HG03196 (cell line): ENCODE data around the gene DLG4.
"Not testable (repeated sequence)": the region's sequence is repeated elsewhere in the genome, so short reads cannot be mapped to it uniquely, and the experiment has no call there.

ENCODE experiments used
- ATAC-seq: cut with Tn5 transposase; IDR thresholded peaks from one replicate; pipeline ENCODE4 v1.9.1; 2021; ENCODE audit not compliant: unreplicated experiment

The DLG4 gene

GRCh38 chr17:7190276-7190917, 29.2 kb downstream of the DLG4 start:
- no peak for ATAC-seq

DNA sequence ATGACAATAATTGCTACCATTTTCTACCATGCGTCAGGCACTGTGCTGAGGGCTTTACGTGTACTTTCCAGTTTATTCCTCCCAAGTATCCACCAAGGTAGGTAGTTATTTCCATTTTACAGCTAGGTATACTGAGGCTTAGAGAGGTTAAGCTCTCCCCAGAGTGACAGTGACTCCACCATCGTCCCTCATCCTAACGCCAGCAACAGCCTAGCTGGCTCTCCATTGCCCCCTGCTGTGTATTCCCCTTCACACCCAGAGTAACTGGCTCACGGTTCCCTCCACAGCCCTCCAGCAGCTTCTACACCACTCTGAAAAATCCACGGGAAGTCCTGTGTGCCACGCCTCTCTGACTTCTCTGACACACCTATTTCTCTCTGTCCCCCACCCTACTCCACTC, 33.4 kb downstream of the DLG4 start:
- no peak for ATAC-seq

- ATAC-seq: no peak
Observed at GRCh38 chr17:7184647-7185046, 35.0 kb downstream of the DLG4 start.

DNA sequence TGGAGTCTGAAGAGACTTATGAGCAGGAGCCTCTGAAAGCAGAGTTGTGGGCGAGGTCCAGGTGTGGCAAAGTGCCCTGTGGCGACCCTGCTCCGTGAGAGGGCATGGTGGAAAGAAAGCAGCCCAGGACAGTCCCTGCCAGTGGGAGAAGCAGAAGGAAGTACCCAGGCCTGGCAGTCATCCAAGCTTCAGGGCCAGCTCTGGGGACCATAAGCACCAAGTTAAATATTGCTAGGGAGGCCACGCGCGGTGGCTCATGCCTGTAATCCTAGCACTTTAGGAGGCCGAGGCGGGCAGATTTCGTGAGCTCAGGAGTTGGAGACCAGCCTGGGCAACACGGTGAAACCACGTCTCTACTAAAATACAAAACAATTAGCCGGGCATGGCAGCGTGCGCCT, 35.5 kb downstream of the DLG4 start:
- ATAC-seq: no peak

DNA sequence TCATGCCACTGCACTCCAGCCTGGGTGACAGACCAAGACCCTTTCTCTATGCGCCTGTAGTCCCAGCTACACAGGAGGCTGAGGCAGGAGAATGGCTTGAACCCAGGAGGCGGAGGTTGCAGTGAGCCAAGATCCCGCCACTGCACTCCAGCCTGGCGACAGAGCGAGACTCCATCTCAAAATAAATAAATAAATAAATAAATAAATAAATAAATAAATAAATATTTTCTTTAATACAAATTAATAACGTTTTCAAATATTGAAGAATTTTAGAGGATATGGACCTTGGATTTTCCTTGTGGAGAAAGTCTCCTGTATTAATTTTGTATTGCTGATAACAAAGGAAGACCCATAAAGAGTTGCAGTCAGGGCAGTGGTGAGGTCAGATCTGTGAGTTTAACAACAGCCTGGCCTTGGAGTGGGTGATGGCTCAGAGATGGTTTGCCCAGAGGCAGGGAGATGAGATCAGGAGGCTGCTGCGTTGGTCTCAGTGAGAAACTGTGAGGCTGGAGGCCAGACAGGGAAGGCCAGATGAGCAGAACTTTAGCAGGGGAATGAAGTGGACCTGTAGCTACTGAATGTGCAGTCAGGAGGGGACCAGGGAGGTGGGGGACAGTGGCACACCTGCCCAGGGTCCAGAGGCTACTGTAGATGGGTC, 36.1 kb downstream of the DLG4 start:
- ATAC-seq: no peak

DNA sequence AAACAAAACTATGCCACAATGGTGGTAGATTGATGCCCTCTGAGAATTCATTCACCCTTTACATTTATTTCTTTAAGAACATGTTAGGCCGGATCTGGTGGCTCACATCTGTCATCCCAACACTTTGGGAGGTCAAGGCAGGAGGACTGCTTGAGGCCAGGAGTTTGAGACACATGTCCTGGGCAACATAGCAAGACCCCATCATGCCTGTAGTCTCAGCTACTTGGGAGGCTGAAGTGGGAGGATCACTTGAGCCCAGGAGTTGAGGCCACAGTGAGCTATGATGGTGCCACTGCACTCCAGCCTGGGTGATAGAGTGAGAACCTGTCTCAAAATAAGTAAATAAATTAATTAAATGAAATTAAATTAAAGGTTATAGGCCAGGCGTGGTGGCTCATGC, 37.5 kb downstream of the DLG4 start:
- not testable (repeated sequence) for ATAC-seq

DNA sequence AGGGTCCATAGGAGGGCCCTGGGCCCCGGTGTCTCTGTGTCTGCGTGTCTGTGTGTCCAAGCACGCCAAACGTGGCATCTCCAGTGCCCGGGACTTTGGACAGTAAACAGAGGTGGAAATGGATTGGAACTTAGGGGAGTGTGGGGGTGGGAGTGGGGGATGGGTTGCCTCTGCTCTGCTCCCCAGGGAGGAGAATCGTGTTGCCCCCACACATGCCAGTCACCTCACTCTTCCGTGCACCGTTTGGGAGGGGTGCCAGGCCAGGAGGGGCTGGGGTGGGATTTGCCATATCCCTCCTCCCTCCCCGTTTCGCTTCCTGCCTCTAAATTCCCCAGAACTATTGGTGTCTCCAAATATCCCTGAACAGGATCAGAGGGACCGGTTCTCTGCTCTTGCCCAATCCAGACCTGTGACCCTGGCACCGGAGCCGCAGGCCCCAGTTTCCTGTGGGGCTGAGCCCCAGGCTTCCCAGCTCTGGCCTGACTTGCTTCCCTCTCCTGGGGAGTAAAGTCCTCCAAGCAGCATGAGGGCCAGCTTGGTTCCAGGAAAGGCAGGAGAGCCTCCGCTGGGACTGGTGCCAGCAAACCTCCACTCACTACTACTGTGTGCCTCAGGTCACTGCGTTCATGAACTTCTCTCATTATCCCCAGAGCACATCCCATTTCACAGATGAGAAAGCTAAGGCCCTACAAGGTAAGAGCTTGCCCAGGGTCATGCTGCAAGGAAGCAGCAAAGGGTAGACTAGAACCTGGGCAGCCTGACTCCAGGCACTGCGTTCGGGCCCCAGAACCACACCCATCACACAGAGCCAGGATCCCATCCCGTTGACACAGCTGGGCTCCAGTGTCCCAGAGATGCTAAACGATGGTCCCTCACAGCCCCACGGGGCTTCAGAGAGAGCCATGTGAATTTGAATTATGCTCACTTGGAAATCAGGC, 40.0 kb downstream of the DLG4 start, which contains the start of gene ASGR1:
ASGR1 (minus strand) TSS at position 54 of the 938 bp plus-strand sequence. CDS start 807 bp downstream, outside the sequence.
- ATAC-seq: no peak

DNA sequence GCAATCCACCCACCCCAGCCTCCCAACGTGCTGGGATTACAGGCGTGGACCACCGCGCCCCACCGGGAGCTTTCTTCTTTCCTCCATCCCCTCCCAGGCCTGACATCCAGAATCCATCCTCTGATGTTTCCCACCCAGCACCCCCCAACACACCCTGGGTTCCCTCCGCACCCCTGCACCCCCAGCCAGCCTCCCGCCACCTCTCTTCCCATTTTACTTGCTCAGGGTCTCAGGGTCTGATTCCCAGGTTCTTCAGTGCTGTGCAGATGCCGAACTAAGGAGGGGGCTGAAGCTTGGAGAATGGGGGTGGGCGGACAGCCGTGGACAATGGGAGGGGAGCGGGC, 40.7 kb downstream of the DLG4 start:
- ATAC-seq: no peak

DNA sequence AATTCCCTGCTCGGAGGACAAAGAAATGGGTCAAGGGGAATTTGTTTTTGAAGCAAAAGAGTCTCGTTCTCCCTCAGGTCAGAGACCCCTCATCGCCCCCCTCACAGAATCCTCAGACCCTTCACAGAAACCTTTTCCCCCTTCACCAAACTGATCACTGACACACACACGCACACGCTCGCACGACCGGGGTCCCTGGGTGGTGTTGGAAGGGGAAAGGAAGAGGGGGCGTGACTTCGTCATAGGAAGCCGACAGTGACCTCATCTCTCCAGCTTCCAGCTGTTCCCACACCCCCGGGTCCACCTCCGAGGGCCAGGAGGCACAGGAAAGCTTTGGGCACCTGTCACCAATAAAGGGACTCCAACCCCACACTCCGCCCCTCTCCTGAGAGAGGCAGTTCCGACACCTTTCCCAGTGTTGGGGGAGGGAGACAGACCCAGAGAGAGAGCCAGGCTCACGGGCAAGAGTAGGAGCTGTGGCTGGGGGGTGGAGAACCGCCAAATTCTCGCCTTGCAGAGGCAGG, 41.6 kb downstream of the DLG4 start:
- ATAC-seq: no peak

DNA sequence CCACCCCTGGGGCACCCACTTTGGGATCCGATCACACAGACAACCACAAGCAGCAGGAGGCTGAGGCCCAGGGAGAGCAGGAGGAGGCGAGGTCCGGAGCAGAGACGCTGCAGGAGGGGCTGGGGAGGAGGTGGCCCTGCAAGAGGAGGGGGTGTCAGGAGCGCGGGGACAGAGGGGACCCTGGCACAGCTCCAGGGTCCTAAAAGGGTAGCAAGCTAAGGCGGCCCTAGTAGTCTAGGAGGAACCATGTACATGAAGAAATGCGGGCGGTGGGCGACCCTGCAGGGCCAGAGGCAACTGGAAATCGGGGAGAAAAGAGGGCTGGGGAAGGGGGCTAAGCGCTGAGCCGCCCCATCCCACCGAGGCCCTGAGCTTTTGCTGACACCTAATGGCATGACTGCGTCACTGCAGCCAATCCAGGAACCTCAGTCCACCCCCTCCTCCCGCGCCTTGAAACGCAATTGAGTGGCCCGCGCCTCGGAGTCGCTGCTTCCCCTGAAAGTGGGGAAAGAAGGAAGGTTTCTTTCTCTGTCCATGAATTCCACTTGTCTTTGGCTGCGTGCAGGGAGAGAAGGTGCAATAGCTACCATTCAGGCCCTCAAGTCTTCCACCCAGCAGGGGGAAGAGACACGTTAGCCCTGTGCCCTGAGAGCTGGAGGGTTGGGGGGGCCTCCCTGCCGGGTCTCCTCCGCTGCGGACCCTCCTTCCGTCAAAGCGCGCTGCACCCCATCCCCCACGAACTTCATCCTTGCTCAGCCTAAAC, 42.3 kb downstream of the DLG4 start:
- ATAC-seq: no peak

DNA sequence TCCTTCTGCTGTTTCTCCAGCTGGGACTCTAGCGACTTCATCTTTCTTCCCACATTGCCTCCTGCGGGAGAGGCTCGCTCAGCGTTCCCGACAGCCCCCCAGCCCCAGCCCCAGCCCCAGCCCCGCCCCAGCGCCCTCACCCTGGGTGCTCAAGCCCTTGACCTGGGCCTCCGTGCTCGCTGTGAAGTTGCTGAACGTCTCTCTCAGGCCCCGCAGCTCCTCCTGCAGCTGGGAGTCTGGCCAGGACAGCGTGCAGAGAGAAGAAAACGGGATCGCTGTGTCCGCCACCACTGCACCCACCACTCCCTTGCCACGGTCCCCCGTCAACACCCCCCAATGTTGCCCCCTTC, 42.8 kb downstream of the DLG4 start:
- ATAC-seq: no peak

DNA sequence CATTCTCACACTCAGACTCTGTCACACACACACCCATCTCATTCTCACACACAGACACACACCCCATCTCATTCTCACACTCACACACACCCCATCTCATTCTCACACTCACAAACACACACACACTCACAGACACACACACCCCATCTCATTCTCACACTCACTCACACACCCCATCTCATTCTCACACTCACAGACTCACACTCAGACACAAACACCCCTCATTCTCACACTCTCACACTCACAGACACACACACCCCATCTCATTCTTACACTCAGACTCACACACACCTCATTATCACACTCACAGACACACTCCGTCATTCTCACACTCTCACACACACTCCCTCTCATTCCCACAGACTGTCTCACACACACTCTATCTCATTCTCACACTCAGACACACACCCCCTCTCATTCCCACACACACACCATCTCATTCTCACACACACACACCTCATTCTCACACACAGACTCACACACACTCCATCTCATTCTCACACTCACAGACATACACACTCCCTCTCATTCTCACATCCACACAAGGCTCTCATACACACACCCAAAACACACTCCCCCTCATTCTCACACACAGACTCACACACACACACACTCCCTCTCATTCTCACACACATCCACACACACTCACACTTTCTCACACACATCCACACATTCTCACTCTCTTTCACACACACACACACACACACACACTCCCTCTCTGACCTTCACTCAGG, 43.4 kb downstream of the DLG4 start:
- ATAC-seq: no peak

- ATAC-seq: no peak
Observed at GRCh38 chr17:7175330-7175733, 44.3 kb downstream of the DLG4 start.

- no peak for ATAC-seq
Observed at GRCh38 chr17:7174603-7175326, 44.9 kb downstream of the DLG4 start.

DNA sequence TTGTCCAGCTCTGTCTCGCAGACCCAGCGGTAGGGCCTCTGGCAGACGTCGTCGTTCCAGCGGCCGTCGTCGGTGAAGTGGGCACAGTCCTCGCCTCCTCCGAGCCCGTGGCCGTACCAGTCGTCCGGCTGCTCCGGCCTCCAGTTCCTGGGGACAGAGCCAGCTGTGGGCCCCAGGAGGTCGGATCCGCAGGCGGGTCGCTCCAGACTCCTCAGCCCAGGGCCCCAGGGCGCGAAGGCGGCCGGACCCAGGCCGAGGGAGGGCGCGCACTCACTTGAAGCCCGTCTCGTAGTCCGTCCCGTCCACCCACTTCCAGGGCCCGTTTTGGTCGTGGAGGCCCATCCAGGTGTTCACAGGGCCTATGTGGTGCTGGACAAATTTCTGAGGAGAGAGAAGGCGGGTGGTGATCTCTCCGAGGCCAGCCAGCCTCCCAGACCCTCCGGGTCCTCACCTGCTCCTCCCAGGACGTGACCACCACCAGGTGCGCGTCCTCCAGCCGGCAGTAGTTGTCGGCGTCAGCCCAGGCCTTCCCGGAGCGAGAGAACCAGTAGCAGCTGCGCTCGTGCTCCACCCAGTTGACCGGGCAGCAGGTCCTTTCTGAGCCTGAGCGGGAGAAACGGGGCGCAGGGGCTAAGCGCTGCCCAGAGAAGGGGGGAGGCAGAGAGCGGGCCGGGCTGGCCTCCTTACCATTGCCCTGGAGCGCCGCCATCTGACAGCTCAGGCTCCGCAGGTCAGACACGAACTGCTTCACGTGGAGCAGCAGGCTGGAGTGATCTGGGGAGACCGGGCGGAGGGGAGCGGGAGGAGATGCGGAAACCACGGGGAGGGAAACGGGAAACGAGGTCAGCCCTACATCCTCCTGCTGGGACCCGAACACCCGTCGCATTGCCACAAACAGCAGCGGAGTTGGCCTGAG, 45.7 kb downstream of the DLG4 start:
- no peak for ATAC-seq

DNA sequence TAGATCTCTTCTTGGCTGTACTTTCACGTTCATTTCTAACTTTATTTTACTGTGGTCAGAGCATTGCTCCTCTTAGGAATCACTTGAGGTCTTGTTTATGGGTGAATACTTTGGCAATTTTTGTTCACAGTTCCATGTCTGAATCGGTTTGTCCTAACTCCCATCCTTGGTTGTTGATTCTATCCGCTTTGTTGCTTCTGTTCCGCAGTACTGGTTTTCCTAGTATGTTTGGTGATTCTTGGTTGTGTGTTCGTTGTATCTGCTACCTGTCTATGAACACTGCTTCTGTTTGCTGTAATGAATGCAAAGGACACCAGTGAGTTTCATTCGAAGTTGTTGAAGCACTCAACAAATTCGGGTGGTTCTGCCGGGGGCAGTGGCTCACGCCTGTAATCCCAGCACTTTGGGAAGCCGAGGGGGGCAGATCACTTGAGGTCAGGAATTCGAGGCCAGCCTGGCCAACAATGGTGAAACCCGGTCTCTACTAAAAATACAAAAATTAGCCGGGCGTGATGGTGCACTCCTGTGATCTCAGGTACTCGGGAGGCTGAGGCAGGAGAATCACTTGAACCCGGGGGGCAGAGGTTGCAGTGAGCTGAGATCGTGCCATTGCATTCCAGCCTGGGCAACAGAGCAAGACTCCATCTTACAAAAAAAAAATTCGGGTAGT, 47.0 kb downstream of the DLG4 start:
- not testable (repeated sequence) for ATAC-seq

GRCh38 chr17:7169565-7169908, 50.1 kb downstream of the DLG4 start:
- not testable (repeated sequence) for ATAC-seq
